Measurements from ENCODE around the gene MAST1. TPM values are rescaled to one million over a fixed set of nuclear protein-coding genes. Genes with fewer than 3 reads are reported as not detected.

Gene MAST1
- 0.88 and 2.4 TPM in 2 replicates for total RNA-seq

GRCh38 chr19:12838182-12838885 lies at the start of gene MAST1:
Gene MAST1, plus strand, starts transcription at chr19:12838515. Its CDS starts 58 bp downstream, at chr19:12838573.
- no peak for DNase-seq (ENCODE audit: low read depth)
- no peaks in the 10 kb centered on the region for H3K36me3 ChIP-seq (ENCODE audit: control insufficient read depth, insufficient read depth, low read length)
- no peak for TF ChIP-seq CTCF (IDR thresholded peaks at IDR 0.05; ENCODE audit: insufficient read depth, low read length, poor library complexity, severe bottlenecking)
- peak within 1 kb of the TSS; percentile 35 for H3K4me3 ChIP-seq (ENCODE audit: low read depth, low read length)
- peaks cover 80% of the 10 kb centered on the region for H3K27me3 ChIP-seq (ENCODE audit: control insufficient read depth, insufficient read depth, low read length)

- H3K36me3 ChIP-seq (ENCODE audit: control insufficient read depth, insufficient read depth, low read length) = no peaks in the 10 kb centered on the region
- peak; percentile 1 for TF ChIP-seq CTCF (IDR thresholded peaks at IDR 0.05; ENCODE audit: insufficient read depth, low read length, poor library complexity, severe bottlenecking)
- peak overlapping the region; percentile 3 for H3K4me3 ChIP-seq (ENCODE audit: low read depth, low read length)
- no peaks in the 10 kb centered on the region for H3K27me3 ChIP-seq (ENCODE audit: control insufficient read depth, insufficient read depth, low read length)
- no peak for DNase-seq (ENCODE audit: low read depth)
Observed at GRCh38 chr19:12788682-12789097, 49.6 kb upstream of the MAST1 start.

GRCh38 chr19:12789098-12789903 lies 49.0 kb upstream of the MAST1 start:
- Histone ChIP-seq H3K4me3 (ENCODE audit: low read depth, low read length) (peak overlapping the region; percentile 23), H3K36me3 (ENCODE audit: control insufficient read depth, insufficient read depth, low read length) (no peaks in the 10 kb centered on the region), H3K27me3 (ENCODE audit: control insufficient read depth, insufficient read depth, low read length) (no peaks in the 10 kb centered on the region)
- no peak for DNase-seq (ENCODE audit: low read depth)
- no peak for TF ChIP-seq CTCF (IDR thresholded peaks at IDR 0.05; ENCODE audit: insufficient read depth, low read length, poor library complexity, severe bottlenecking)

GRCh38 chr19:12789904-12790619 lies 48.3 kb upstream of the MAST1 start:
- Histone ChIP-seq H3K36me3 (ENCODE audit: control insufficient read depth, insufficient read depth, low read length) (no peaks in the 10 kb centered on the region), H3K4me3 (ENCODE audit: low read depth, low read length) (peak overlapping the region; percentile 23), H3K27me3 (ENCODE audit: control insufficient read depth, insufficient read depth, low read length) (no peaks in the 10 kb centered on the region)
- no peak for DNase-seq (ENCODE audit: low read depth)
- no peak for TF ChIP-seq CTCF (IDR thresholded peaks at IDR 0.05; ENCODE audit: insufficient read depth, low read length, poor library complexity, severe bottlenecking)

GRCh38 chr19:12790628-12791344 lies 47.5 kb upstream of the MAST1 start:
- DNase-seq (ENCODE audit: low read depth) = no peak
- Histone ChIP-seq H3K27me3 (ENCODE audit: control insufficient read depth, insufficient read depth, low read length) (no peaks in the 10 kb centered on the region), H3K36me3 (ENCODE audit: control insufficient read depth, insufficient read depth, low read length) (no peaks in the 10 kb centered on the region), H3K4me3 (ENCODE audit: low read depth, low read length) (peak overlapping the region; percentile 96)
- no peak for TF ChIP-seq CTCF (IDR thresholded peaks at IDR 0.05; ENCODE audit: insufficient read depth, low read length, poor library complexity, severe bottlenecking)

Measured in kidney epithelial cell (primary cell).